GM19043 (cell line): ENCODE results near the gene ZBTB7C.
"Not testable (repeated sequence)": the region's sequence is repeated elsewhere in the genome, so short reads cannot be mapped to it uniquely, and the experiment has no call there.

Experiments used
- ATAC-seq: cut with Tn5 transposase; IDR thresholded peaks from one replicate; pipeline ENCODE4 v1.9.1; 2021; ENCODE audit warnings: low read depth; ENCODE audit not compliant: unreplicated experiment

The ZBTB7C gene

DNA sequence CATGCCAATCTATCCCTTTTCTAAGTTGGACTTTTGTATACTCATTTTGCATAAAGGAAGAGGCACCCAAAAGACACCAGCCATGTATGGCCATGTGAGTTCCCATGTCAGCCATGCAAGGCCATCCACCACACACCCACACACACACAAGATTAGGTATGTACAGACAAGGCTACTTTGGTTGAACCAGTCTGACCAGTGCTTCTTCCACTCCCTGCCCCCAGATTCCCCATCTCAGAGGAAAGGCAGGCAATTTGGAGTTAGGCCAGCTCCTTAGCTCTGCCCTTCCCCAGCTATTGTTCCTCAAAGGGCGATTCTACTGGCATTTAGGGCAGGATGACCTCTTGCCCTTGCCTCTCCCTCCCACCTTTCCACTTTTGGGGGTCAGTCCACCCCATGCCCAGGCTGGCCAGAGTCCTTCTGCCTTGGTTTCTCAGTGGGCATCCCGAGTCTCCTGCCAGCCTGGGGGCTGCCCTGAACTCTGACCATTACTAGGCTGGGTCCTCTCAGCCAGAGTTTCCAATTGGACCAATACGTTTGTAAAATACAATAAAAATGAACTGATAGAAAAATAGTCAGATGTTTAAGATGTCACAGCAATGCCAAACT, 101.1 kb downstream of the ZBTB7C start:
- no peak for ATAC-seq

DNA sequence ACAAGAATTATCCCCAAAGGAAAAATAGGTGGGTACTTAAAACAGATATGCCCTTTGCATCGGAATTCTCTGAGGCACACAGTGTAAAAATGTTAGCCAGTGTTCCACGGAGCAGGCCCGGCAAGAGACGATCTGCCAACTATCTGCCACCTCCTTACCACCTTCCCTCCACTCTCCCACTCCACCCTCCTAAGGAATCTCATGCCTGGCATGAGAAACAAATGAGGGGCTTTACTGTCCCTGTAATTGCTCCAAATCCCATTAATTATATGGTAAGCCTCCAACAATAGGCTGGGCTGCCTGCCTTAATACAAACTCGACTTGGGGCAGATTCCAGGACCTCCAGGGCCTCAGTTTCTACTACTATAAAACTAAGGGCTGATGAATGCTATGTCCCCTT, 102.3 kb downstream of the ZBTB7C start:
- ATAC-seq, result no peak

DNA sequence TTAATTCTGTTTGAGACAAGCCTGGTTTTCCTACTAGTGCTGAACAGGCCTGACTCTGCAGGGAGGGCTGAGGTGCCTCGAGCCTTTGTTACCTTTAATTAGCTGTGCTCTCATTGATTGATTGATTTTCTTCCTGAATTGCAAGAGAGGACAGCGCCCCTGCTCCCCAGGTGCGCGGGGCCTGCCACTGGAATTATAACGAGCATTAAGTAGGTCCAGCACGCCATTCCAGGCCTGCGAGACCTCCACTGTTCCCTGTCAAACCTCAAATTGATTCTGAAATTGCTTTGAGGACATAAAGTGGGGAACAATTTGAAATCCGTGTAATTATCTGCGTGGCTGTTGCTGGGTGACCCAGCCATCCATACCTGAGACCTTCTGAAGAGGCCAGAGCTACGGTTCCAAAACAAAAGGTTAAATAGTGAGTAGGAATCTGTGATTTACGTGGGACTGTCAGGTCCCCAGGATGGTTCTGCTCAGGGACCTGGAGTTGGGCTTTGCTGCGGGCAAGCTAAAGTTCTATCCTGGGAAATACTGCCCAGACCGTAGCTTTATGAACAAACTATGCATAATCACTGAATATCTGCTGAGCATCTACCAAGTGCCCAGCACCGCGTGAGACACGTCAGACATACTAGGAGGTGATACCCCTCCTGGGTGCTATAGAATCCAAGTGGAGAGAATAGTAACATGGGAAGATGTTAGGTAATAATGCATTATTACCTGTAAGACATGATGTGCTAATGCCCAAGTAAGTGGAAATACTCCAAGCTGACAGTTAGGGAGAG, 104.1 kb downstream of the ZBTB7C start:
- no peak for ATAC-seq

DNA sequence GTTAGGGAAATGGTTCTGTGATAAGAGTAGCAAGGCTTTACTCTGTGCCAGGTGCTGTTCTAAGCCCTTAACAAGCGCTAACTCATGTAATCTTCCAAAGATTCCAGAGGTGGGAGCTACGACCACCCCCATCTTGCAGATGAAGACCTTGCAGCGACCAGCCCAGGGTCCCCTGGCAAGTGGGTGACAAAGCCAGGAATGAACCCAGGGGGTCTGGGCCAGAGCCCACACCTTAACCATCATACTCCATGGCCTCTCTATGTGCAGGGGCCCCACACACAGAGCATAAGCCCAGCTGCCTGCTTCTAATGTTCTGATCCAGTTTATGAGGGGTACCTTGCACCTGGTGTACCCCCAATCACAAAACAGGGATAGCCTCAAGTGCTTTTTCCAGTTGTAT, 105.3 kb downstream of the ZBTB7C start:
- ATAC-seq, result no peak

DNA sequence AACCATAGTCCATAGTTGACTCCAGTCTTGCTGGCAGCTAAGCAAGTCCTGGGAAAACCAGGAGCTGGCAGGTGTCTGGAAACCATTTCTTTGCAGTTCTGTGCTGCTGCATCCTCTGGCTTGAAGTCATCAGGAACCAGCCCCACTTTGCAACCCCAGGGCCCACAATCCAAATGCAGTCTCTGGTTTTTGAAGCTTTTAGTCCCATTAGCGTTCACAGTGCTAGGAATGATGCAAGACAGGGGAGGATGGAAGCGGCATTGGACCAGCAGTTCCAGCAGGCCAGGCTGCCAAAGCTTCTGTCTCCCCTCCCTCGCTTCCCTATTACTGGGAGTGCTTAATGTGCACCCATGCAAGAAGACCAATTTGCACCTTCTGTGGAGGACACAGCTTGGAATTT, 106.4 kb downstream of the ZBTB7C start:
- no peak for ATAC-seq

DNA sequence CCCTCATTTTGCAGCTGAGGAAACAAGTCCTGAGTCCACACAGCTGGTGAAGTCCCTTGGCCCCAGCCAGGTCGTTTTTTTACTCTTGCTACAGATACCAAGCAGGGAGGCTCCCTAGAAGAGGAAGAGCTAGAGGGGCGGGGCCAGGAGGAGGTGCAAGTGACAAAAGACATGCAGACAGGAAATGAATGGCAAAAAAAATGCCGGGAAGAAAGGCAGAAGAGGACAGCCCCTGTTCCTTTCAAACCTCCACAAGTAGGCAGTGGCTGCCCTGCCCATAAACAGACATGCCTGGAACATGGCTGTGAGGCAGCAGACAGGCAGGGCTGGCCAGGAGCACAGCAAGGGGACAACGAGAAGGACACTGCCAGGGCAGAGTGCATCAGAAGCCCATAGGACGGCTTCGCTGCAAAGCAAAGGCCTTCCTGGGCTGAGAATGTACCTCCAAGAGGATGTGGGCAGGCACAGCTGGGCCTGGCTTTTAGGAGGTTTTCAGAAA, 108.7 kb downstream of the ZBTB7C start:
- ATAC-seq, result no peak

DNA sequence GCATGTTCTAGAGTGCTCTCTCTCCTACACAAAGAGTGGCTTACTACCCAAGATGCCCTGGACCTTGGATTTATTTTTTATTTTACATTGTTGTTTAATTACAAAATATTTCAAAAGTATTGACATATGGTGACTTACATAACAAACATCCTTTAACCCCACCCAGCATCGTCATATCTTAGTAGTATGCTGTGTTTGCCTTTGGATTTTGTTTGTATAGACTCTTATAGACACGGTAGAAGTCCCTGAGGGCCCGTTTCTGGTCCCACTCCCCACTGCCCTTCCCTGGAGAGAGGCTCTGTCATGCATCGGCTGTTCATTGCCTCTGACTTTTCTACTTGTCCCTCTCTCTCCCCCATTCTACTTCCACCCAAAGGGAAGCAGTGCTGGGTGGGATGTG, 112.0 kb downstream of the ZBTB7C start:
- no peak for ATAC-seq

DNA sequence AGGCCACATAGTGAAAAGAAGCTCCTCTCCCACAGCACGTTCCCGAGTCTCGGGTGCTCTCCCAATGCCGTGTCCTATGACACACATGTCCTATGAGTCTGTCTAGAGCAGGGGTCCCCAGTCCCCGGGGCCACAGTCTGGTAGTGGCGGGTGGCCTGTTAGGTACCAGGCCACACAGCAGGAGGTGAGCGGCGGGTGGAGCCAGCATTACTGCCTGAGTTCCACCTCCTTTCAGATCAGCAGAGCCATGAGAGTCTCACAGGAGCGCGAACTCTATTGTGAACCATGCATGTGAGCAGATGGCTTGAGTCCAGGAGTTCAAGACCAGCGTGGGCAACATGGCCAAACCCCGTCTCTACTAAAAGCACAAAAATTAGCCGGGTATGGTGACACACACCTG, 112.6 kb downstream of the ZBTB7C start:
- ATAC-seq, result no peak

DNA sequence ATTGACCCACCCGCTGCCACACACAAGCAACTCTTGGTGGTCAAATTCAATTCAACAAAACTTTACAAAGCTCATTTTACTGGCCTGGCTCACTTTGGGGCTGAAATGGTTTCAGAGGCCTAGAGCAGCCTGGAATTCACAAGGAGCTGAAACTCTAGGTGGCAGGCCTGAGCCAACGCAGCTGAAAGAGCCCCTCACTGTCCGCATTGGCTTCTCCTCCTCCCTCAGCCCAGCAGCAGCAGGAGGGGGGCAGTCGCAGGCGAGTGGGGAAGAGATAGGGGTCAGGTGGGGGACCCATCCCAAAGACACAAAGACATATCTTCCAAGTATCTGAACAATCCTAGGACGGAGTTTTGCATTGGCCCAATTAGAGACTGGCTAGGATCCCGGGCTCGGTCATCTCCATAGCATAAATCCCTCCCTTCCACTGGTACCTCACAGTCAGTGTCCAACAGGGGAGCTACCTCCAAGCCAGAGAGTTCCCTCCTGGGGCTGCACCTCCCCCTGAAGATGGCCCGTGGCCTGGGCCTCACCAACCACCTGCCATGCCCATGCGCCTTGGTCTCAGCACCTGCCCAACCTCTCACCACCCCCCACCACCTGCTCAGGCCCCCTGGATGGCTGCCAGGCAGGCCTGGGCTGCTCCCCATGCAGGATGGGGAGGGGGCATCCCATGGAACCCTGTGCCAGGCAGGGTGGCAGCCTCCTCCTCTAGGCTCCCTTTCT, 113.4 kb downstream of the ZBTB7C start:
- ATAC-seq, result no peak

DNA sequence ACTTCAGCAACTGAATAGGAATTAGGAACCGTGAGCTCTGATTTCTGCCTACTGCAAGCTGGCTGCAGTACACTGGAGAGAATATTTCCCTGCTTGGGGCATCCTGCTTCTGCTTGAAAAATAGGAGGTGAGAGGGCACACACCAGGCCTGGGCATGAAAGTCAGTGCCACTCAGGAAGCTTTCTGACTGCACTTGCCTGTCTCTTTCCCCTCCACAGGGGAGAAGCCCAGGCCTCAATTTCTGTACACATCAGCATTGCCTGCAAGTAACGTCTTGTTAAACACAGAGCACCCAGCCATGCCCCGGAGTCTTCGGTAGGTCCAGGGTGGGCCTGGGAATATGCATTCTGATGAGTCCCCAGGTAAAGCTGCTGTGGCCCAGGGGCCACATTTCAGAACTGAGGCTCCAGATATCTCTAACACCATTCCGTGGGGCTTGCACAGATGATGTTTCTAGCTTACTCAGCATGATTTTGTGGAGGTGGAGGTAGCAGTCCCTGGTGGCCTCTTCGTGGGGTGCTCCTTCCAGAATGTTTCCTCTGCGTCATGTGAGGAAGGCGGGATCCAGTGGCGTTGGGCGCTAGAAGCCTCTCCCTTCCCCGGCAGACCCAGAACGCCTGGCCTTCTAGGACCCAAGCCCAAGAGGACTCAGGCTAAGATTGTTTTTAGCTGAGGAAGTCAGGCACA, 114.1 kb downstream of the ZBTB7C start:
- ATAC-seq, result no peak

DNA sequence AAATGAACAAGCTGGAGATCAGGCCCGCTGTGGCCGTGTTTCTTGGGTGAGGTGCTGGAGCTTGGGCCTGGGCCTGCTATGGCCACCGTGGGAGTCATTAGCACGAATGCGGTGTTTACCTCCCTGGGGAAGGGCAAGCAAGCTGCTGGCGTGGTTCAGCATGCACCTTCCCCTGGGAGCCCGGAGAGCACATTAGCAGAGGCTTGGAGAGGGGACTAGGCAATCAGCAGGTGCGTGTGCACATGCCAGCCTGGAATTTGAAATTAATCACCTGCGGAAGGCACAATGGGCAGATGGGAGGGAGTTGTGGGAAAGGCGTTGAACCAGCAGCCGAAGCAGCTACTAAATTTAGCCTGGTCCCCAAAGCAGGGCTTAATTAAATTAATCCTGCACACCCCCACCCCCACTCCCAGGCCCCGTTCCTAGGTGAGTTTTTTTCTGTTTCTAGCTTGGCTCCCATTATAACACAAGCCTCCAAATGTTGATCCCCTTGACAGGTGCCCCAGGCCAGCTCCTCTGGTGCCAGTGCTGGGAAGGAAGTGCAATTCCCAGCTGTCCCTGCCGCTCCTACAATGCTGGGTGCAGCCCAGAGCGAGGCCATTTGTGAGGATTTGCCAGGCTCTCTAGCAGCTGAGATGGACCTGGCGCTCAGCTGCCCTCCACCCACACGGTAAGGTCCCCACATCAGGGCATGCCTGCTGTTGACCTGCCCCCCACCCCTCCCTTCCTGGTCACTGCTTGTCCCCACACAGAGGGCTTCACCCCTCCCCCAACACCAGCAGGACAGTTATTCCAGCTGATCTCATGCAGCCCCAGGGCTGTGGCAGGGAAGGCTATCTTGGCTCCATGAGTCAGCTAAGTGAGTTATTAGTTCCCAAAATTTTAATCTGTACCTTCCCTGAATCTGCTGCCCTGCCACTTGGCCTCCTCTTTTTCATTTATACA, 115.0 kb downstream of the ZBTB7C start:
- ATAC-seq, result no peak

DNA sequence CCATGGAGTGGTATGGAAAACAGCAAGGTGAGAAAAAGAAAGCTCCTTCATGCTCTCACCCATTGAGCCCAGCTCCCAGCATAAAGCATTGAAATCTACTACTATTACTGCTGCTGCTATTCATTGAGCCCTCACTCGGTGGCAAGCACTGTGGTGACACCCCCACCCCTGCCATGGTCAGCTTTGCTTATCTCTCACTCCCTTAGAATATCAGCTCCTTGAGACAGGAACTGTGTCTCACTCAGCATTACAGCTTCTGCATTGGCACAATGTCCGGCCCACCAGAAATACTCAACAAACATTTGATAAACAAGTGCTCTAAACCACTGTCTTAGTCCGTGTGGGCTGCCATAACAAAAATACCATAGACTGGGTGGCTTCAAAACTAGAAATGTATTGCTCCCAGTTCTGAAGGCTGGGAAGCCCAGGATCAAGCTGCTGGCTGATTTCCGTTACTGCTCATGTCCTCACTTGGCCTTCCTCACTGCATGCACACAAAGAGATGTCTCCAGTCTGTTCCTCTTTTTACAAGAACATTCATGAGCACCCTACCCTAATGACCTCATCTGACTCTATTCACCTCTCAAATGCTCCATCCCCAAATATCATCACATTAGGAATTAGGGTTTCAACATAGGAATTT, 116.3 kb downstream of the ZBTB7C start:
- no peak for ATAC-seq

DNA sequence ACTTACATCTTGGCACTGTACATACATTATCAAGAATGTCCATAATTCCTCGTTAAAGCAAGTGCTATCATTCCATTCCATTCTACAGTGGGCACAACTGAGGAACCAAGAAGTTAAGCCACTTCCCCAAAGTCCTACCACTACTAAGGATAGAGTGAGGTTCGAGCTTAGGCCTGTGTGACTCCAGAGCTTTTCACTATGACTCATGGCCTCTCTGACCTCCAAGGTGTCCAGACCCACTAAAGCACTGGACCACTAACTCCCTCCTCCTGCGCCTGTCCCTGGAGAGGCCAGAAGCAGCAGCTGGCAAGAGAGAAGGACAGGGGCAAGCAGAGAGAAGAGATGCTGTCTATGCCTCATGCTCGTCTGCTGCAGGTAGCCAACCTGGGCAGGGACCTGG, 117.0 kb downstream of the ZBTB7C start:
- ATAC-seq, result no peak

DNA sequence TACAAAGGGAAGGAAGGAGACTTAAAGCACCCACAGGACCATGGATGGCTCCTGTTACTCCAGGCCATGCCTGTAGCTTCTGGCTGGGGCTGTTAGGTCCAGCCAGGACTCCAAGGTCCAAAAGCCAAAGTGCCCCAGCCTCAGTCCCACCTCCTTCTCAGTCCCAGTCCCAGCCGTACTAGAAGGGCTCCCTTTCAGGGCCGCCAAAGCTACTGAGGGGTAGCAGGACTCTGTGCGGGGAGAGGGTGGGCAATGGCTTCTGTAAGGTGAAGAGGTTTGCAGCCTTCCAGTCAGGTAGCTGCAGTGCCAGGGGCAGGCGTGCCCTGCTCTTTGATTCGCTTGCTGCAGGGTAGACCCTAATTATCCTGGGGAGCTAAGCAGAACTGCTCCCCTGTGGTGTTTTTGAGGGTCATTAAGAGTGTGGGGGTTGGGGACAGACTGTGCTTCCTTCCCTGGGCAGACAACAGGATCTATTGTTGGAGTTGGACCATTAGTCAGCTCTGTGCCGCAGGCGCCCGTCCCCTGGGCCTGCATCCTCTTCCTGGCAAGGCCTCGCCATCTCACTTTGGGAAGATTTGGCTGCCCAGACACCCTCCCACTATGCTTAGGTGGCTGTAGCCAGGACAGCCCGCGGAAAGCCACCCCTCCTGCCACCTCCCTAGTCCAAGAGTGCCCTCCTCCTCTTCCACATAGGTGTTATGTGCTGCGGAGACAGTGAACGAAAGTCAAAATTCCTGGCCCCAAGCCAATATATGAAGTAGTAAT, 118.8 kb downstream of the ZBTB7C start:
- ATAC-seq, result no peak

DNA sequence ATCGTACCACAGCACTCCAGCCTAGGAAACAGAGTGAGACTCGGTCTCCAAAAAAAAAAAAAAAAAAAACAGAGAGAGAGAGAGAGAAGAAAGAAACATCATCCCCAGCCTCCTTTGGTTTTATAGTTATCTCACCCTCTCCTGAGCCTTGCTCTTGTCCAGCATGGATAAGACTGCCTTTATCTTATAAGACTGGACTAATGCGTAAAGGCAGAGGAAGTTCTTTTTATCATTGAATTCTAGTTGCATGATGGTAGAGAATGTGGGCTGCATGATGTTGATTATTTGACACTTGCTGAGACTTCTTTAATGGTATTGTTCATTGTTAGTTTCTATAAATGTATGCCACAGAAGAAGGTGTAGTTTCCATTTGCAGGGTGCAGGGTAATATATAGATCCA, 124.4 kb downstream of the ZBTB7C start:
- ATAC-seq, result no peak

DNA sequence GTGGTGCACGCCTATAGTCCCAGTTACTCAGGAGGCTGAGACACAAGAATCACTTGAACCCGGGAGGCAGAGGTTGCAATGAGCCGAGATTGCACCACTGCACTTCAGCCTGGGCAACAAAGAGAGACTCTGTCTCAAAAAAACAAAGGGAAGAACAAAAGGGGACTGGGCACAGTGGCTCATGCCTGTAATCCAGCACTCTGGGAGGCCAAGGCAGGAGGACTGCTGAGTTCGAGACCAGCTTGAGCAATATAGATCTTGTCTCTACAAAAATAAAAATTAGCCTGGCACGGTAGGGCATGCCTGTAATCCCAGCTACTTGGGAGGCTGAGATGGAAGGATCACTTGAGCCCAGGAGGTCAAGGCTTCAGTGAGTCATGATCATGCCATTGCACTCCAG, 125.2 kb downstream of the ZBTB7C start:
- ATAC-seq, result not testable (repeated sequence)

DNA sequence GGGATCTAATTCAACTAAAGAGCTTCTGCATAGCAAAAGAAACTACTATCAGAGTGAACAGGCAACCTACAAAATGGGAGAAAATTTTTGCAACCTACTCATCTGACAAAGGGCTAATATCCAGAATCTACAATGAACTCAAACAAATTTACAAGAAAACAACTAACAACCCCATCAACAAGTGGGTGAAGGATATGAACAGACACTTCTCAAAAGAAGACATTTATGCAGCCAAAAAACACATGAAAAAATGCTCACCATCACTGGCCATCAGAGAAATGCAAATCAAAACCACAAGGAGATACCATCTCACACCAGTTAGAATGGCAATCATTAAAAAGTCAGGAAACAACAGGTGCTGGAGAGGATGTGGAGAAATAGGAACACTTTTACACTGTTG, 127.7 kb downstream of the ZBTB7C start:
- not testable (repeated sequence) for ATAC-seq

DNA sequence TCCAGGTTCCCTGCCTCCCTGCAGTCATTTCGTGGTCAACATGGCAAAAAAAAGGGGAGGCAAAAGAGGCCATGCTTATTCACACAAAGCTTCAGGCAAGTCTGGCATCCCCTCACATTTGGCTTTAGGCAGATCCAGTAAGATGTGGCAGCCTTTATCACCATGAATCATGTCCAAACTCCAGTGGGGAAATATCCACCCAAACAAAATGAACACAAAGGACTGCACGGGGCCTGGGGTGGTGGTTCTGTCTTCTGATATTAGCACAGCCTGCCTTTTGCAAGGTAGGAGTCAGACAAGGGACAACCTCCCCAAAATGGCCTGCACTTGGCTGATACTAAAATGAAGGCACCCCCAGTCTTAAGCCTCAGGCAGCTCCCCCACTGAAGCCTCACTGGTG, 129.9 kb downstream of the ZBTB7C start:
- ATAC-seq, result no peak

DNA sequence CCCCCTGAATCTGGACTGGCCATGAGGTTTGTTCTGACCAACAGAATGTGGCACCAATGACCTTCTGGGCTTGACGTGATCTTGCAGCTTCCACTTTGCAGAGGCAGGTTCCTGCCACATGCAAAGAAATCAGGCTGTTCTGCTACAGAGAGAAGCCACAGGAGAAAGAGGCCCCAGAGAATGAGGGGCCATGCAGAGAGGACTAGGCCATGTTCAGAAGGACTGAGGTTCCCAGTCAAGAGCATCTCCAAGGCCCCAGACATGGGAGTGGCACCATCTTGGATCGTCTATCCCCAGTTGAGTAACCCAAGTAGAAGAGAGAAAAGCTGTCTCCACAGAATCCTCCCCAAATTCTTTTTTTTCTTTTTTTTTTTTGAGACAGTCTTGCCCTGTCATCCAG, 131.1 kb downstream of the ZBTB7C start:
- ATAC-seq, result no peak
